CD4-positive, alpha-beta T cell treated with Interleukin-21 for 1 hour (primary cell): Measurements from ENCODE around the gene TNFRSF6B.
"Not testable (repeated sequence)": the region's sequence is repeated elsewhere in the genome, so short reads cannot be mapped to it uniquely, and the experiment has no call there.

Experiments
- DNase-seq: peaks from one replicate; pipeline ENCODE4 v3.0.0-alpha.2; 2020

TNFRSF6B gene

GRCh38 chr20:63696628-63697356 lies at the start of gene TNFRSF6B:
TSS of gene TNFRSF6B (plus strand) at chr20:63696652. CDS start at chr20:63696768, 116 bp downstream.
- DNase-seq, result no peak

DNA sequence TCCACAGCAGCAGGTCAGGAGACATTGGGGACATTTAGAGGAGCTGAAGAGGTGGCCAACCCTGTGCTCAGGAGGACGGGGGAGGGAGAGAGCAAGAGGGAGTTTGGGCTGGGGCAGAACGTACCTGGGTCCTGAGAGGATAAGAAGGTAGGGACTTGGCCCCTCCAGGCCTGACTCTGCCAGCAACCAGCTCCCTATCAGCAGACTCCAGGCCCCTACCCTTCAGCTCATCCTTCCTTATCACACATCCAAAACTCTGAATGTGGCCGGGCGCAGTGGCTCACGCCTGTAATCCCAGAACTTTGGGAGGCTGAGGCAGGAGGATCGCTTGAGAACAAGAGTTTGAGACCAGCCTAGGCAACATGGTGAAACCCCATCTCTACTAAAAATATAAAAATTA lies 48.3 kb upstream of the TNFRSF6B start:
- DNase-seq, result no peak

GRCh38 chr20:63648895-63649589 lies 47.4 kb upstream of the TNFRSF6B start:
- DNase-seq, result no peak

GRCh38 chr20:63650486-63650885 lies 46.0 kb upstream of the TNFRSF6B start:
- not testable (repeated sequence) for DNase-seq

DNA sequence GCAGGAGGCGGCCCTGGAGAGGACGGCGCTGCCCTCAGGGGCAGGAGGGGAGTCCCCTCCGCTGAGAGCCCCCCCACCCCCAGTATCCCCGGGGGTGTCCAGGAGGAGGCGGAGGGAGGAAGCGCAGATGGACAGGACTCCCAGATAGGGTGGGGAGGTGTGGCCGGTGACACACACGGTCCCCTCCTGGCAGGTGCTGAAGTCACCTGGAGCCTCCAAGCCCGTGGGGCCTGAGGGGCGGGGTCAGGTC lies 44.6 kb upstream of the TNFRSF6B start:
- no peak for DNase-seq

DNA sequence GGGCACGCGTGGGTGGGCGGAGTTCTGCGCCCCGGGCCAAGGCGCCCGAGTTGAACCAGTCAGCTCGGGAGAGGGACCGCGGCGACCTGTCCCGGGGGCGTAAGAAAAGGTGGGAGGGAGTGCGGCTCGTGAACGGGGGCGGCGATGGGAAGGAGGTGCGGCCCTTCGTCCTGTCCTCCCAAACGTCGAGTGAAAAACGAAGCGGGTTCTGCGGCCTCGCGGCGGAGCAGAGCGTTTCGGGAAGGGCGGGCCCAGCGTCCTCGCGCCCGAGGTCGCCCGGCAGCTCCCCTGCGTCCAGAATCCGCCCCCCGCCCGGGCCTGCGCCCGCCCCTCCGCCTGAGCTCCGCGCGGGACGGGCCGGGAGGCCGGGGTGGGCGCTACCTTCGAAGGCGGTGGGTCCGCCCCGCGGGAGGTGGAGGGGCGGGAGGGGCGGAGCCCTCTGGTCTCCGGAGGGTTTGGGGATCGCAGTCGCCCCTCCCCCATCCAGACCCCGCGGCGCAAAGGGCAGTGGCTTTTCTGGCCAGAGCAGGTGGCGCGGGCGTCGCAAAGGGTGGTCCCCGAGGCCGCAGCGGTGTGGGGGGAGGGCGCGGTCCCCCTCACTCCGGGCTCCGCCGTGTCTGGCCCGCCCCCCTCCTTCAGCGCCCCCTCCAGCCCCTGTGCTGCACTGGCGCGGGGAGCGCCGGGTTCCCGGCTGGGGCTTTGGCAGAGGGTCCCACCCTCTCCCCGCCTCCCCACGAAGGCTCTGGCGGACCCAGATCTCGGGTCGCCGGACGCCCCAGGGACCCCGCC lies 44.1 kb upstream of the TNFRSF6B start:
- DNase-seq, result peak; percentile 48

DNA sequence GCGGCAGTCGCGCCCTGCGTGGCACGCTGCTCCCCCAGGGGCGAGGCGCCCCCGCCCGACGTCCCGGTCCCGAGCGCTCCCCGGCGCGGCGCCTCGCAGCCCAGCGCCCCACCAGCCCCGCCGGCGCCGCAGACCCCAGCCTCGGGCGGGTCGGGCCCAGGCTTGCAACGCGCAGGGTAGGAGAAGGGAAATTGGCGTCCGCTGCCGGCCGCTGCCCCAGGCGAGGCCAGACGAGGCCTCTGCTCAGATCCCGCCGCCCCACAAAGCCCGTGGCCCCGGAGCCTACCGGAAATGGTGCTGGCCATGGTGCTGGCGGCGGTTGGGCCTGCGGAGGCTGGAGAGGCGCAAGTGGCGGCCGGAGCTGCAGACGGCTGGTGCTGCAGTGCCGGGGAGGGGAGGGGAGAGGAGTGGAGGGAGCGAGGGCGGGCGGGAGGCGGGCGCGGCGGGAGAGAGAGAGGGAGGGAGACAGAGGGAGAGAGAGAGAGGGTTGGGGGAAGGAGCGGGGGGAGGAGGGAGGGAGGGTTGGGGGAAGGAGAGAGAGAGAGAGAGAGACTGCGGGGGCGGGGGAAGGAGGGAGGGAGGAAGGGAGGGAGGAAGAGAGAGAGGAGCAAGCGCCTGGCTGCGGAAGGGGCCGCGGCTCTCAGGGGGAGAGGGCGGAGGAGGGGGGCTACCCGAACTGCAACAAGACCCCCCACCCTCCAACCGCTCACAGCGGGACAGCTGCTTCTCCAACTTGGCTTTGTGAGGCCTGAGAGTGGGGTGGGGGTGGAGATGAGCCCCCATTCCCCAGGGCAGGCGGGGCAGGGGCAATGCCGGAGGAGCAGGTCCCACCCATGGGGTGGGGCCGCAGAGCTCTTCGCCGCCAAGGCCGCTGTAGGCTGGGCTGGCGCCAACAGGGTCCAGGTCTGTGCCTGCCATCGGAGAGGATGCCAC lies 43.1 kb upstream of the TNFRSF6B start, which contains the start of gene STMN3:
STMN3 (minus strand) TSS at position 384 of the 933 bp plus-strand sequence; CDS start at position 305, 79 bp downstream.
- peak; percentile 78 for DNase-seq

DNA sequence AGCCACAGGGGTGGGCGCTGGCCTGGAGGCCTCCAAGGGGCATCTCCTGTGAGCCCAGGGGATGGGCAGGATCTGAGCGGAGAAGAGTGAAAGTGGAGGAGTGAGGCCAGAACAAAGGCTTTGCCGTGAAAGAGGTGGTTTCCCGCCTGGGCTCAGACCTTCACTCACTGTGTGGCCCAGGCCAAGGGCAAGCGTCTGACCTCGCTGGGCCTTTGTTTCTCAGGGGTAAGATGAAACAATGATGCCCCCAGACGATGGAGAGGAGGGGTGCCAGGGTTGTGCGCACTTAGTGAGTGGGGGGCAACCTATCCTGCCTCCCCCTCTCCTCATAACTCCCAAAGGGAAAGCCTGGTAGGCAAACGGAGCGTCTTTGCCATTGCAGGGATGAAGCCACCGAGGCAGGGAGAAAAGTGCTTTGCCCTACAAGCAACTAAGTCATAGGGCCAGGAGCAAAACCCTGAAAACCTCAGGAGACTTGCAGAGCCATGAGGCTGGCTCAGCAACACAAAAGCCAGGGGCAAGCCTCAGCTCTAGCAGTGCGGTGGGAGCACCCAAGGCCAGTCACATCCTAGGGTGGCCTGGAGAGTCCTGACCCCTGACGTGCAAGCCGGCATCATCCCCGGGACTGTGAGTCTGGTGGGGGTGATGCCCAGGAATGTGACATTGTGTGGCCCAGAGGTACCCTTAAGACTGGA lies 42.3 kb upstream of the TNFRSF6B start:
- no peak for DNase-seq

DNA sequence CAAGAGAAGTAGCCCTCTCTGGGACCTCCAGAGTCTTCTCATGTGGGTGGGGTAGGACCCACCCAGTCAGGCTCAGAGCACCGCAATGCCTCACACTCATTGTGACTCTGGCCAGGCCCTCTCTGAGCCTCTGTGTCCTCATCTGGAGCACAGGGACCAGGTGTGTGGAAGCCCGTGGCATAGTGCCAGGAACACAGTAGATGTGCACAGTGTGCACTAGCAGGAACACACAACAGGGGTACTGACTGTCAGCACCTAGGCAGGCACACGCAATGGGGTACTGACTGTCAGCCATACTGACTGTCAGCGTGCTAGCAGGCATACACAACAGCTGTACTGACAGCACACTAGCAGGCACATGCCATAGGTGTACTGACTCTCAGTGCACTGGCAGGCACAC lies 41.2 kb upstream of the TNFRSF6B start:
- DNase-seq, result no peak

- DNase-seq, result no peak
These were observed 40.0 kb upstream of the TNFRSF6B start for GRCh38 chr20:63656451-63656850.

DNA sequence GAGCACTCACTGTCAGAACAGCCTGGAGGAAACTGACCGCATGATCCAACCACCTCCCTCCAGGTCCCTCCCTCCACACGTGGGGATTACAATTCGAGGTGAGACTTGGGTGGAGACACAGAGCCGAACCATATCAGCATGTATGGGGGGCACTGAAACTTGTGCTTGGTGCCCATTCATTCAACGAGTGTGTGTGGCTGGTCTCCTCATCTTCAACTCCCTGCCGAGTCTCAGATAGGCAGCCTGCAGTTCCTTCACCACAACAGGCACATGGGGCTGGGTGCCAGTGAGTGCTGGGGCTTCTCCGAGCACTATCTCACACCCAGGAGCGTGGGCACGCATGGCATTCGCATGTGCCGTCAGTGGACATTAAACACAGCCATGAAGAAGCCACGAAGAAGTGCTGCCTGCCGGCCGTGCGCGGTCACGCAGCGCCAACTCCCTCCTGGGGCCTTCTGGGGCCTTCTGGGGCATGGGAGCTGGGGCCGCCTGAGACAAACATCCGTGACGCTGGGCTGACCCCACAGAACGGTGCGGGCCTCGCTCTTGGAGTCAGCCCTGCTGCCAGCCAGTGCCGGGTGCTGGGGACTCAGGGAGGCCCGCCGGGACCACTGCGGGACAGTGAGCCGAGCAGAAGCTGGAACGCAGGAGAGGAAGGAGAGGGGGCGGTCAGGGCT lies 39.1 kb upstream of the TNFRSF6B start:
- no peak for DNase-seq

DNA sequence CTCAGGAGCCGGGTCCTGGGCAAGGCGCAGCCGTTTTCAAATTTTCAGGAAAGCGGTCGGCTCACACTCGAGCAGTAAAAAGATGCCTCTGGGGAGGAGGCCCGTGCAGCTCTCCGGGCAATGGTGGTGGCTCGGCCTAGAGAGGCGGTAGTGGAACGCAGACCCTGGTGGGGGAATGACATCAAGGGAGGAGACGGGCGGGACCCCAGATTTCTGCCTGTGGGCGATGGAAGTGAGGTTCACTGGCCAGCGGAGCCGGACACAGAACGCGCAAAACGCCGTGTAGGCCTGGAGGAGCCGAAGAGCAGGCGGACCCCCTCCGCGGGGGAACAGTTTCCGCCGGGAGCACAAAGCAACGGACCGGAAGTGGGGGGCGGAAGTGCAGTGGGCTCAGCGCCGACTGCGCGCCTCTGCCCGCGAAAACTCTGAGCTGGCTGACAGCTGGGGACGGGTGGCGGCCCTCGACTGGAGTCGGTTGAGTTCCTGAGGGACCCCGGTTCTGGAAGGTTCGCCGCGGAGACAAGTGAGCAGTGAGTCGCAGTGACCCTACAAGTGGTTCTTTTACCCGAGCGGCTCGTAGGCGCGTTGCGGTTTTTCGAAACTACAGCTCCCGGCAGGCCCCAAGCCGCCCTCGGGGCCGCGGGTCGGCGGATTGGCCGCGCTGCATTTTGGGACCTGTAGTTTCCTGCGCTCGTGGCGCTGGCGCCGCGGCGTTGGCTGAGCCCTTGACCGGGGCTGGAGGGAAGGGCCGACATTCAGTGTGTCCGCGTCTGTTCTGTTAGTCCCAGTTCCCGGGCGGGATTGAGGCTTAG lies 38.3 kb upstream of the TNFRSF6B start, which contains the start of gene RTEL1:
RTEL1 (plus strand) TSS at position 376 of the 812 bp plus-strand sequence. CDS start 1,091 bp downstream, outside the sequence.
- peak; percentile 90 for DNase-seq

GRCh38 chr20:63658749-63659187 lies 37.7 kb upstream of the TNFRSF6B start:
- DNase-seq, result no peak

DNA sequence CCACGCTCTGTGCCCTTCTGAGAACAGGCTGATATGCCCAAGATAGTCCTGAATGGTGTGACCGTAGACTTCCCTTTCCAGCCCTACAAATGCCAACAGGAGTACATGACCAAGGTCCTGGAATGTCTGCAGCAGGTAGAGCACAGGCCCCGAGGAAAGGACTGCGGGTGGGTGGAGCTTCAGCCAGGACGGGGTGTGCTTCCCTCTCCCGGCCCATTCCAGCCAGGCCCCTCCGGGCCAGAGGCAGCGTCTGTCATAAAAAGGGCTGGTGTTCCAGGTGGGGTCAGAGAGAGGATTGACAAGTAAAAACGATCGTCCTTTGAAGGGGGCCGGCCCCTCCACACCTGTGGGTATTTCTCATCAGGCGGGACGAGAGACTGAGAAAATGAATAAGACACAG lies 37.1 kb upstream of the TNFRSF6B start:
- no peak for DNase-seq

GRCh38 chr20:63660174-63660573 lies 36.3 kb upstream of the TNFRSF6B start:
- not testable (repeated sequence) for DNase-seq

GRCh38 chr20:63660622-63661021 lies 35.8 kb upstream of the TNFRSF6B start:
- no peak for DNase-seq

GRCh38 chr20:63661108-63661507 lies 35.3 kb upstream of the TNFRSF6B start:
- DNase-seq, result no peak

DNA sequence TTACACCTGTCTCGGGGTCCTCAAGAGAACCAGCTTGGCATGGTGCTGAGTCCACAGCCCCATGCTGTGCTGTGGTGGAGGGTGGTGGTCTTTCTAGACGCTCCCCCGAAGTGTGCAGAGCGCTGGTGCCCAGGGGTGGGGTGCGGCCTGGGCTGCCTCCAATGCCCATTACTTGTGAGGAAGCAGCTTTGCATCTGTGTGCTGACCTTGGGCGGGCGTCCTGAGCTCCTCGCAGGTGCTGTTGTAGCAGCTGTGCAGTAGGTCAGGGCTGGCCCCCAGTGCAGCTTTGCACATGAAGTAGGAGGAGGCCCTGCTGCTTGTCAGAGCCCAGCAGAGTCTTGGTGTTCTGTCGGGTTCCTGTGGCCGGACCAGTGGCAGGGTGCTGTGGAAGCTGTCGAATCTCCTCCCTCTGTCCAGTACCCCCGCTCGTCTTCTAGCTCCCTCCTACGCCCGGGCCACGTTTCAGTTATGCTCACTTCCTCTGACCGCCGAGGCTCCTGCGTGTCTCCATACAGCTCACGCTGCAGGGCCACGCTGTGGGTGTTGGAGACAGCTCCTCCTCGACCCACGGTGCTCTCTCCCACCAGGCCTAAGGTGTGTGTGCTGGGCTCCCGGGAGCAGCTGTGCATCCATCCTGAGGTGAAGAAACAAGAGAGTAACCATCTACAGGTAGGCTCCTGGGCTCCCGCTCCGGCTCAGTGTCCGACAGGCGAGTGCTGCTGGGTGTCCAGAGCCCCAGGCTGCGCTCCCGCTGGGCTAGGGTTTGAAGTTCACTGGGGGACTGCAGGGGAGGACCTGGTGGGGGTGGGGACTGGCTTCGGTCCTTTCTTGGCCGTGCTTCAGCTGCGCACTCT lies 34.3 kb upstream of the TNFRSF6B start:
- DNase-seq, result no peak

- DNase-seq, result no peak
These were observed 33.7 kb upstream of the TNFRSF6B start for GRCh38 chr20:63662813-63663189.
